Activated naive CD8-positive, alpha-beta T cell treated with anti-CD3 and anti-CD28 coated beads, Interleukin-2, amount 50 U/mL, for 24 hours (primary cell): ENCODE measurements around the gene LRRC74B.

ENCODE experiments used
- ATAC-seq: fragments of 150-1000 bp; cut with Tn5 transposase; one replicate; pipeline ENCODE4 v1.10.0; 2021
- DNase-seq: peaks from one replicate; pipeline ENCODE4 v3.0.0; 2021
- H3K27ac Mint-ChIP-seq: one replicate; pipeline ENCODE4 v1.8.0; 2021; ENCODE audit warnings: mild to moderate bottlenecking, mixed read lengths
- H3K27me3 Mint-ChIP-seq: one replicate; pipeline ENCODE4 v1.8.0; 2021; ENCODE audit warnings: mixed read lengths
- H3K36me3 Mint-ChIP-seq: one replicate; pipeline ENCODE4 v1.8.0; 2021; ENCODE audit warnings: low read depth, mixed read lengths
- H3K4me1 Mint-ChIP-seq: one replicate; pipeline ENCODE4 v1.8.0; 2021; ENCODE audit warnings: mixed read lengths
- H3K4me3 Mint-ChIP-seq: one replicate; pipeline ENCODE4 v1.8.0; 2021; ENCODE audit warnings: mild to moderate bottlenecking, moderate library complexity, mixed read lengths
- H3K9me3 Mint-ChIP-seq: one replicate; pipeline ENCODE4 v1.8.0; 2021; ENCODE audit warnings: mixed read lengths

LRRC74B gene

DNA sequence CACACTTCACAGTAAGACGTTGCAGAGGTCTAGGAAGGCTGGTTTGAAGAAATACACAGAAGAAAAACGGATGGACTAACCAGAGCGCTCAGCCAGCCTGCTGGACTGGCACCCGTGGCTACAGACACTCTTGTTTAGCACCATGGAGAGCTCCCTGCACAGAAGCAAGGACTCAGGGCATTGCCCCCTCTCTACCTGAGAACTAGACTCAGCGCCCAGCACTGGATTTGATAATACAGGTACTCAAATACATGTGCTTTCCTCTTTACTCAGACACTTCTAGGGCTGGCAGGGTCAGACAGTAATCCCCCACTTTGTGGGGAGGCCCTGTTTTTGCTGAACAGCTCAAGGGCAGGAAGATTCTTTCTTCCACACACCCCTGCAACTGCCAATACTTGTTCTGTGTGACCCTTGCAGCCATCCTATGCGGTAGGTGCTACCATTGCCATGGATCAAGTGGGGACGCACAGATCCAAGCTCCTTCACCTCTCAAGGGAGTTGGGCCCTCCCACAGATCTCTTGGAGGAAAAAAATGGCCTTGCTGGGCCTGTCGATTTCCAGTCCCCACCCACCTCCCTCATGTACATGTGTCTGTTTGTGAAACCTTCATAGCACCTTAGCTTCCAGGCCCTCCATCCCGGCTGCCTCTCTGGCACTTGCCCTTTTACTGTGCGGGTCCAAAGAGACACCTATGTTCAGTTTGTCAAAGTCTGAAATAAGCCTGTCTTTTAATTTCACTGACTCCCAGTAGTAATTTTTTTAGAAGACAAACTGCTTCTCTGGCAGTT lies 35.9 kb upstream of the LRRC74B start:
- ATAC-seq, result no peak
- no peak overlapping the region for H3K4me3 Mint-ChIP-seq
- no peaks in the 10 kb centered on the region for H3K27me3 Mint-ChIP-seq
- no peaks in the 10 kb centered on the region for H3K36me3 Mint-ChIP-seq
- H3K4me1 Mint-ChIP-seq, result peaks cover 14% of the 10 kb centered on the region
- DNase-seq, result no peak
- no peak overlapping the region for H3K27ac Mint-ChIP-seq
- H3K9me3 Mint-ChIP-seq, result no peaks in the 10 kb centered on the region

DNA sequence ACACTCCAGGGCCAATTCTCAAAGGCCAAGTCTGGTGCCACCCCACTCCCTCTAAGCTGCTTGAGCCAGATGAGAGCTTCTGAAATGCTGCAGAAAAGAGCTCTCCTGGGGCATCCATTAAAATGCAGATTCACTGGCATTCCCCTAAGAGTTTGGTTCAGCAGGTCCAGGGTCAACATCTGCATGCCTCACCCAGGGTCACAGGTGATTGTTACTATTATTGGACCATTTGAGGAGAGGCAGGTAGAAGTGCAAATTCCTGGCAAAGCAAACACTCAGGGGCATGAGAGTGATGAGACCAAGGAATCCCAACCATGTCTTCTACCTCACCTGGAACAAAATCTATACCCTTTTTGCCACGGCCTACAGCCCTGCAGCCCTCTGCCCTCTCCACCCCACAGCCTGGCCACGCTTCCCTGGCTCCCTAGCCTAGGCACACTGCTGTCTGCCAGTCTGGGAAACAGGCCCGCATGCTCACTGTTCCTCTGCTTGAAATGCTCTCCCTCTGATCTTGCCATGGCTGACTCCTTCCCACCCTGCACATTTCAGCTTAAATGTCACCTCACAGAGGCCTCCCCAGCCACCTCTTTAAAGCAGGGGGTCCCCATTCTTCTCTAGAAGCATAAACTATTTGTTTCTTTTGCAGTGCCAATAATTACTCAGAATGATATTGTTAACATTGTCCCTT lies 35.2 kb upstream of the LRRC74B start:
- ATAC-seq (no peak), DNase-seq (no peak)
- Mint-ChIP-seq H3K36me3 (no peaks in the 10 kb centered on the region), H3K4me1 (peaks cover 21% of the 10 kb centered on the region), H3K4me3 (no peak overlapping the region), H3K27ac (no peak overlapping the region), H3K9me3 (no peaks in the 10 kb centered on the region), H3K27me3 (no peaks in the 10 kb centered on the region)

DNA sequence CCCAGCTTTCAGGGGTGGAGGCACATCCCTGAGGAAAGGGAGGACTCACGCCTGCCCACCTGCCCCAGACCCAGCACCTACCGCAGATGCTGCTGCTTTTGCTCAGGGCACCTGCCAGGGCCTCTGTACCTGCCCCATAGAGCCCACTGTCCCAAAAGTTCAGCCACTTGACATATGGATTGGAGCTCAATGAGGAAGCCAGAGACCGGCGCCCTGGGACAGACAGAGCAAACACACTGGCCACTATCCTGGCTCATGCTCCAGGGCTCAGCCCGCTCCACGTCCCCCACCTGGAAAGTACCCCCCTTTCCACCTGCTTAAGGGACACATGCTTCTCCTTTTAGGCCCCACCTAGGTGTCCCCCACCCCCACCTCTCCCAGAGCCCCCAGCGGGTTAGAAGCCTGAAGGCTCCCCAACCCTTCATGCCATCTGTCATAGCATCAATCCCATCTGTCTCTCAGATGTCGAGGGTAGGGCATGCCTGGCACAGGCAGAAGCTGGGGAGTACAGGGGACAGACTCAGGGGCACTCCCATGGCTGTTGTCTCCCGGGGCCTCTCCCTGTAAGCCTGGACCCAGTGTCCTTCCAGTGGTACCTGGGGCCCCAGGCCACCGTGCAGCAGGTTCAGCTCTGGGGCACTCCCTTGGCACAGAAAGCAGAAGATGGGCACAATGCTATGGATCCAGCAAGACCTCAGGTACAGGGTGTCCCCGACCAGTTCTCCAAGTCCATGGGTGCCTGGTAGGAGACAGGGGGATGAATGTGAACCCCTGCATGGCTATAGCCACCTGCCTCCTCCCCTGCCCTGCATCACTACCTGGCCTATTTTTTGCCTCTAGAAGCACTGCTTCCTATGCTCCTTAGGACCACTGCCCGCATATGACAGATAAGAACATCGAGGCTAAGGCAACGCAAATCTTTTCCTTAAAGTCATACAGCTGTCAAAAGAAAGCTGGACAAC lies 33.0 kb upstream of the LRRC74B start:
- H3K4me3 Mint-ChIP-seq, result peak overlapping the region; percentile 86
- DNase-seq, result no peak
- no peaks in the 10 kb centered on the region for H3K36me3 Mint-ChIP-seq
- ATAC-seq, result no peak
- no peak overlapping the region for H3K27ac Mint-ChIP-seq
- H3K4me1 Mint-ChIP-seq, result peaks cover 21% of the 10 kb centered on the region
- H3K9me3 Mint-ChIP-seq, result no peaks in the 10 kb centered on the region
- no peaks in the 10 kb centered on the region for H3K27me3 Mint-ChIP-seq

DNA sequence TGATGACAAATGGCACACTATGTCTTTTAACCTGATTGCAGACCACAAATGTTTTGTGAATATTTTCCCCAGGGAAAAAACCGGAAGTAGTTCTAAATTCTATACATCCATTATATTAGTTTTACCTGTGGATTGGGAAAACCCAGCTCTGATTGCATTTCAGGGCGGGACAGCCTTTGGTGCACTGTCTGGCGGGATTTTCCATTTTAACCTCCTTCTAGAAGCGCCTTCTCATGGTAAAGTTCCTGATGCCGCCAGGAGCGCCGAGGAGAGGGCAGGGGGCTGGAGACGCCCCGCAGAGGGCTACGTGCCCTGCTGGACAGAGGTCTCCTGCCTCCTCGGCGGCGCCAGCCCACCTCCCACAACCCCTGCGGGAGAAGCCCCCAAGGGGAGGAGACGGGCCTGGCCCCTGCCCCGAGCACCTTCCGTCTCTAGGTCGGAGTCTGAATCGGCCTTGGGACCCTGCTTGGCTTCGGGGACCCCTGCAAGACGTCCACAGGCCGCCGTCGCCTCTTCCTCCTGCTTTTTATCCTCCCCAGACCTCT lies 32.0 kb upstream of the LRRC74B start:
- H3K4me3 Mint-ChIP-seq, result peak overlapping the region; percentile 86
- H3K9me3 Mint-ChIP-seq, result no peaks in the 10 kb centered on the region
- ATAC-seq (no peak), DNase-seq (no peak)
- peaks cover 21% of the 10 kb centered on the region for H3K4me1 Mint-ChIP-seq
- no peaks in the 10 kb centered on the region for H3K36me3 Mint-ChIP-seq
- H3K27me3 Mint-ChIP-seq, result no peaks in the 10 kb centered on the region
- H3K27ac Mint-ChIP-seq, result peak overlapping the region; percentile 85

DNA sequence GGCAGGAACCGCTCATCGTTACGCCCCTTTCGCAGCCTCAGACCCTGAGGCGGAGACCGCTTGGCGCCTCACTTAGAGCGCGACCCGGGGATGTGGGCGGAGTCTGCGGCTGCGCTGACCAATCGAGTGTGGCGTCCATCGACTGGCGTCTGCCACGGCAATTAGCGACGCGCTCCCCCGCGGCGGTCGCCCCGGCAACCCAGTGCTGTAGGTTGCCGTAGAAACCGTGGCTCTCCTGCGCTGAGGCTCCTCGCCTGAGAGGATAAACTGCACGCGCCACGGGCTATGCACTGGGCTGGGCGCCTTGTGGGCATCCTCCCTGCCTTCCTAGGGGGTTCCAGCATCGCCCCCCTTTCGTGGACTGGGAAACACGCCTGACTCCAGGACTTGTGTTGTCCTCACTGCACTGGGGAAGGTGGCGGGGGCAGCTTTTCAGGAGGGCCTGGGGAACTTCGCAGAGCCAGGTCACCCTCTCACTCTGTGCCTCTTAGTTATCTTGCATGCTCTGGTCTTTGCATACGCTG lies 31.5 kb upstream of the LRRC74B start:
- peak; percentile 95 for ATAC-seq

DNA sequence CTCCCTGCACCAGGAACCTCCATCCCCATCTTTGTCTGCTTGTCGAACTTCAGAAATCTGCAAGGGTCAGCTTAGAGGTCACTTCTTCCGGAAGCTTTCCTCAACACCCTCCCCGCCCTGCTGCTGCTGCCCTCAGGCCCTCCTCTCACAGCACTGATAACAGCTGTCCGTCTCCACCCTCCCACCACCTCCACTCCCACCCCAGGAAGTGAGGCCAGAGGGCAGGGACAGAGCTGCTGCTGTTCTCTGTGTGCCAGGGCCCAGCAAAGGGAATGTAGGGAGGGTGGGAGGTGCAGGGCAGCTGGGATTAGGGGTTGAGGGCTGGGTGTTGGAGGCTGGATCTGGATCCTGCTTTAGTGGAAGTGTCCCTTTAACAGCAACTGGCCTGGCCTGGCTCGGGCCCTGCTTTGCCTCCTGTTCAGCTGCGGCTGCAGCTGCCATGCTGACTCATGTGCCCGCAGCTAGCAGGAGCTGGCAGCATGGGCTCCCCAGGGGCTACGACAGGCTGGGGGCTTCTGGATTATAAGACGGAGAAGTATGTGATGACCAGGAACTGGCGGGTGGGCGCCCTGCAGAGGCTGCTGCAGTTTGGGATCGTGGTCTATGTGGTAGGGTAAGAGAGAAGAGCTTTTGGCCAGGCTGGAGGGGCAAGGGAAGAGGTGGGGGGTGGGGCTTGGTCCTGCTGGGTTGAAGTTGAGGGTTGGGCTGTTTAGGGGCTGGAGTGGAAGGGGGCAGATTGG lies 30.9 kb upstream of the LRRC74B start, which contains the start of gene P2RX6:
Gene P2RX6, plus strand, starts transcription at position 440 of the 740 bp plus-strand sequence. Its CDS starts 10 bp downstream, at position 450.
- no peak for ATAC-seq

More for the DNA sequence above, 31.5 kb upstream of the LRRC74B start:
- Mint-ChIP-seq H3K9me3 (no peaks in the 10 kb centered on the region), H3K27ac (peak overlapping the region; percentile 85), H3K36me3 (no peaks in the 10 kb centered on the region), H3K4me1 (peaks cover 21% of the 10 kb centered on the region), H3K4me3 (peak overlapping the region; percentile 86), H3K27me3 (no peaks in the 10 kb centered on the region)
- peak; percentile 92 for DNase-seq

DNA sequence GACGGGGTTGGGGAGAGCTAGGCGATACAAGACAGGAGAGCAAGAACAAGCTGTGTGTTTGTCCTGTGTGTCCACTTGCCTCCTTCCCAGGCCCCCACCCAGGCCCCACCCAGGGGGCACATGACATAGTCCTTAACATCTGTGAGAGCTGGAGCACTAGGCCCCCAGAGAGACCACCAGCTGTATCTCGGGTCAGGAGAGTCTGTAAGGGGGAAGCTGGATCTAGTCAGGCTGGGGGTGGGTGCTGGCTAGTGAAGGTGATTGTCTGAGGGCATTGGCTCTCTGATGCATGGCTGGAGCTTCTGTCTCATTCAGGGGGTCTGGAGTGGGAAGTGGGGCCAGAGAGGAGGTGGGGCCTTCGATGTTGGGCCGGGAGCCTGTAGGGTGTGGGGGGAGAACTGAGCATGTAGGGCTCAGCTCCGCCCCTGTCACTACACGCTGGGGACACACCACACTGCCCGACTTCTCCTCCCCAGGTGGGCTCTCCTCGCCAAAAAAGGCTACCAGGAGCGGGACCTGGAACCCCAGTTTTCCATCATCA lies 30.2 kb upstream of the LRRC74B start:
- Mint-ChIP-seq H3K27ac (no peak overlapping the region), H3K9me3 (no peaks in the 10 kb centered on the region), H3K4me3 (no peak overlapping the region), H3K27me3 (no peaks in the 10 kb centered on the region), H3K4me1 (peaks cover 21% of the 10 kb centered on the region), H3K36me3 (no peaks in the 10 kb centered on the region)
- ATAC-seq (no peak), DNase-seq (no peak)

More for the DNA sequence above, 30.9 kb upstream of the LRRC74B start, which contains the start of gene P2RX6:
- Mint-ChIP-seq H3K27me3 (no peaks in the 10 kb centered on the region), H3K4me3 (peak within 1 kb of the TSS; percentile 86), H3K9me3 (no peaks in the 10 kb centered on the region), H3K27ac (peak within 1 kb of the TSS; percentile 85), H3K4me1 (peaks cover 21% of the 10 kb centered on the region), H3K36me3 (no peaks in the 10 kb centered on the region)
- no peak for DNase-seq

DNA sequence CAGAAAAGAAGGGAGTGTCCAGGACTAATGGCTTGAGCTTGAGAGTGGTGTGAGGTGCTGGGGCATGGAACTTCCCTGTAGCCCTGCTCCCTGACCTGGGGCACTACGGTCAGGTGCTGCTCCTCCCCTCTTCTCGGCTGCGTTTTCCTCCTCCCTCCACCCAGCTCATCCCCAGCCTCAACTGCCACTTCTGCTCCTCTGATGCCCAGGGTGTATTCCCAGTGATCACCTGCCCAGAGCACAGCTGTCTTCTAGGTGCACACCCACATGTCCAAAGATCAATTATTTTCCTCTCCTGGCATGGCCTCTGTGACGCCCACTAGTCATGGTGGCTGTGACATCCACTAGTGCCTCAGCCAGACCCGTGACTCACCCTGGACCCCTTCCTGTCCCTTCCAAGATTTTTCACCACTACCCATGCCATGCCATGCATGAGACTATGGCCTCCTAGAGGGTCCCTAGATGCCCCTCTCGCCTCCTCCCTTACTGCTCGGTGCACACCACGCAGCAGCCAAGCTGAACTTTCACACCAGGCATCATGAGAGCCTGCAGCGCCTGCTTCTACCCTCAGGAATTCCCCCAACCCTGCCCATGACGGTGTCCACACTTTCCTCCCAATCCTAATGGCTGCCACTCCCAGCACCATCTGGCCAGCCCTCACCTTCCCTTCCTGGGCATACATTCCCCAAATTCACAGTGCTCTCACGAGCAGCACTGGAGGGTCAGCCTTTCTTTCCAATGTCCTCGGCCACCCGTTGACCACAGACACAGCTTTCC lies 28.9 kb upstream of the LRRC74B start:
- H3K27ac Mint-ChIP-seq, result no peak overlapping the region
- ATAC-seq (no peak), DNase-seq (no peak)
- no peaks in the 10 kb centered on the region for H3K36me3 Mint-ChIP-seq
- no peaks in the 10 kb centered on the region for H3K9me3 Mint-ChIP-seq
- H3K27me3 Mint-ChIP-seq, result no peaks in the 10 kb centered on the region
- no peak overlapping the region for H3K4me3 Mint-ChIP-seq
- peaks cover 21% of the 10 kb centered on the region for H3K4me1 Mint-ChIP-seq

DNA sequence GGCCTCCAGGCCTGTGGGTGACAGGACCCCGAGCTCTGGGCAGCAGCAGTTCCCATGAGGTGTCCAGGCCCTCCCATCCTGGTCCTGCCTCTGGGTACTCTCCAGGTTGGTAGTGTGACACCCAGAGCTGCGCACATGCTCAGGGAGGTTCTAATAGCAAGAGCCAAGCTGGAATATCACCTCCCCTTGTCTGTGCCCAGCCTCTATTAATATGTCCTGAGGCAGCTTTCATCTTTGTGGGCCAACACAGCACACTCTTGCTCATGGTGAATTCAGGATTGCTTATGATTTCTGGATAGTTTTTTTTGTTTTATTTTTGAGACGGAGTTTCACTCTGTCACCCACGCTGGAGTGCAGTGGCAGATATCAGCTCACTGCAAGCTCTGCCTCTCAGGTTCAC lies 27.4 kb upstream of the LRRC74B start:
- Mint-ChIP-seq H3K36me3 (no peaks in the 10 kb centered on the region), H3K27ac (no peak overlapping the region), H3K27me3 (no peaks in the 10 kb centered on the region), H3K4me3 (no peak overlapping the region), H3K9me3 (no peaks in the 10 kb centered on the region), H3K4me1 (peaks cover 19% of the 10 kb centered on the region)
- ATAC-seq (no peak), DNase-seq (no peak)

DNA sequence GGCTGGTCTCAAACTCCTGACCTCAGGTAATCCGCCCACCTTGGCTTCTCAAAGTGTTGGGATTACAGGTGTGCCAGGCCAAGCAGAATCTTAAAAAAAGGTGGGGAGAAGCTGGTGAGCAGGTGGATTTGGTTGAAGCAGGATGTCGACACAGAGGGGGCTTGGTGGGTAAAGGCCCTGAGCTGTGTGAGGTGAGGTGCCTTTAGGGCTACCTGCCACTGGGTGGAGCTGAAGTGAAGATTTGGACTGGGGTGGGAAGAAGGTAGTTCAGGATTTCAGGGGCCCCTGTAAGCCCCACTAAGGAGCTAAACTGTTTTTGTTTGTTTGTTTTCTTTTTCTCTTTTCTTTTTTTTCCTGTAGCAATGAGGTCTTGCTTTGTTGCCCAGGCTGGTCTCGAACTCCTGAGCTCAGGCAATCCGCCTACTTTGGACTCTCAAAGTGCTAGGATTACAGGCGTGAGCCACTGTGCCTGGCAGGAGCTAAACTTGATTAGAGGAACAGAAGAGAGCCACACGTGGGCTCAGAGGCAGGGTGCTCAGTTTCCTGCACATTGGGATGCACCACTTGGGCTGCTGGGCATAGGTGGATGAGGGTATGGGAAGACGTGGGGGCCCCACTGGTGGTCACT lies 24.8 kb upstream of the LRRC74B start:
- H3K27me3 Mint-ChIP-seq, result no peaks in the 10 kb centered on the region
- H3K9me3 Mint-ChIP-seq, result no peaks in the 10 kb centered on the region
- peaks cover 8% of the 10 kb centered on the region for H3K4me1 Mint-ChIP-seq
- H3K27ac Mint-ChIP-seq, result no peak overlapping the region
- H3K4me3 Mint-ChIP-seq, result no peak overlapping the region
- H3K36me3 Mint-ChIP-seq, result no peaks in the 10 kb centered on the region
- peak; percentile 55 for ATAC-seq
- DNase-seq, result peak; percentile 35

DNA sequence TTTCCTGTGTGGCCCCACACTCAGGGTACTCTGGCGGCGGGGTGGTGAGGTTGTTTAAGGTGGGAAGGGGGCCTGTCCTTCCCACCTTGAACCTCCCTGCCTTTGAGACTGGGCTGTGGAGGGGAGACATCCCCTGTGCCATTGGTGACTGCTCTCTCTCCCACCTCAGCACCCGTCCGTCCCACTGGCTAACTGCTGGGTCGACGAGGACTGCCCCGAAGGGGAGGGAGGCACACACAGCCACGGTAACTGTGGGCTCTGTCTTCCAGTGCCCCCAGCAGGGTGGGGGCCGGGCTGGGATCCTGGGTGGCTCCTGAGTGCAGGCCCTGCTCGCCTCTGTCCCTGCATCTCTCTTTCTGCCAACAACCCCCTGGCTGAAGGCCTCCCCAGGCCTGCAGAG lies 23.2 kb upstream of the LRRC74B start:
- Mint-ChIP-seq H3K9me3 (no peaks in the 10 kb centered on the region), H3K4me1 (peaks cover 8% of the 10 kb centered on the region), H3K27me3 (no peaks in the 10 kb centered on the region), H3K27ac (no peak overlapping the region), H3K36me3 (no peaks in the 10 kb centered on the region), H3K4me3 (no peak overlapping the region)
- DNase-seq (no peak), ATAC-seq (no peak)

DNA sequence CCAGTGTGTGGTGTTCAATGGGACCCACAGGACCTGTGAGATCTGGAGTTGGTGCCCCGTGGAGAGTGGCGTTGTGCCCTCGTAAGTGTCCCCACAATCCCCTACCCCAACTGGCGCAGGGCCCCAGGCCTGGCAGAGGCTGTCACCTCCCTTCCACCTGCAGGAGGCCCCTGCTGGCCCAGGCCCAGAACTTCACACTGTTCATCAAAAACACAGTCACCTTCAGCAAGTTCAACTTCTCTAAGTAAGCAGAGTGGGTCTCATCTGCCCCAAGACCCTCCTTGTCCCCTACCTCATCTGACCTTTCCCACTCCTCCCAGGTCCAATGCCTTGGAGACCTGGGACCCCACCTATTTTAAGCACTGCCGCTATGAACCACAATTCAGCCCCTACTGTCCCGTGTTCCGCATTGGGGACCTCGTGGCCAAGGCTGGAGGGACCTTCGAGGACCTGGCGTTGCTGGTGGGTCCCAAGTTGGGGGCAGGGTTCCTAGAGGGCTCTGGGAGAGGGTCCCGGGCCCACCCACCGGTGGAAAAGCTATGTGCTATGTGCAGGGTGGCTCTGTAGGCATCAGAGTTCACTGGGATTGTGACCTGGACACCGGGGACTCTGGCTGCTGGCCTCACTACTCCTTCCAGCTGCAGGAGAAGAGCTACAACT lies 22.7 kb upstream of the LRRC74B start:
- Mint-ChIP-seq H3K4me1 (peaks cover 8% of the 10 kb centered on the region), H3K27me3 (no peaks in the 10 kb centered on the region), H3K9me3 (no peaks in the 10 kb centered on the region), H3K27ac (no peak overlapping the region), H3K4me3 (no peak overlapping the region), H3K36me3 (no peaks in the 10 kb centered on the region)
- no peak for ATAC-seq
- no peak for DNase-seq
